Measurements from ENCODE around the gene RGPD4. TPM values are rescaled to one million over a fixed set of nuclear protein-coding genes. Genes with fewer than 3 reads are reported as not detected.

Gene RGPD4
- total RNA-seq, 1 donor from 2014 or later, result 0.23 TPM

GRCh38 chr2:107932979-107933378 lies 106.3 kb downstream of the RGPD4 start:
- H3K4me3 ChIP-seq, result no peak overlapping the region
- peak; percentile 31 for TF ChIP-seq CTCF (IDR thresholded peaks at IDR 0.05)
- no peaks in the 10 kb centered on the region for H3K36me3 ChIP-seq
- no peaks in the 10 kb centered on the region for H3K4me1 ChIP-seq
- no peaks in the 10 kb centered on the region for H3K27me3 ChIP-seq
- H3K9me3 ChIP-seq, result no peaks in the 10 kb centered on the region
- no peak for ATAC-seq
- intact Hi-C loops (cut with DNase I), result no loop called here
- no peak for DNase-seq
- H3K27ac ChIP-seq, result no peak overlapping the region

- Histone ChIP-seq H3K36me3 (no peaks in the 10 kb centered on the region), H3K4me3 (no peak overlapping the region), H3K27ac (no peak overlapping the region), H3K9me3 (no peaks in the 10 kb centered on the region), H3K4me1 (no peaks in the 10 kb centered on the region), H3K27me3 (no peaks in the 10 kb centered on the region)
- ATAC-seq, result peak; percentile 78
- DNase-seq, result no peak
- intact Hi-C loops (cut with DNase I), result no loop called here
- peak; percentile 44 for TF ChIP-seq CTCF (IDR thresholded peaks at IDR 0.05)
These were observed 110.0 kb downstream of the RGPD4 start for GRCh38 chr2:107936433-107937359.

Other genes with a start within 250 kb of the RGPD4 start
- gene SLC5A7, start 159.6 kb downstream of the RGPD4 start, total RNA-seq, result 0.81 TPM

Measured in upper lobe of right lung (tissue), 1 donor.